ENCODE data around the gene MGAT1. TPM values are rescaled to one million over a fixed set of nuclear protein-coding genes. Genes with fewer than 3 reads are reported as not detected.

The MGAT1 gene
- total and polyA plus RNA-seq, 2 of the 8 experiments (the other 6 are each of a cell fraction or from before 2014, with no cell fraction given), result 66.8 to 77.0 TPM

DNA sequence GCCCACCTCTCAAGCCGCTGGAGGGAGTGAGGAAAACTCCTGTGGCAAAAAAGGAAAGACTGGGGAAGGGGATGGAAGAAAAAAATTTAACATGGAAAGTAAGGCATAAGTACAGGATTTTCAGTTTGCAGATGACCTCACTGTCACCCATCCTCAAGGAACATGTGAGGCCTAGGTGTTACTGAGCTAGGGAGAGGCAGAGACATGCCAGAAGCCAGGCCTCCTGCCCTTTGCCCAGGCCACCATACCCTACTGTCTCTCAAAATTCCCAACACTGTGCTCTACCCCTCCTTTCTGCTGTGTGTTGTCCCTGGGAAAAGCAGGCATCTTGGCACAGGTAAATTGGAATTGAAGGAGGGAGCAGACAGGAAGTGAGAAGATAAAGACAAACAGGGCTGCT, 4.4 kb upstream of the MGAT1 start:
- H3K9me3 ChIP-seq (ENCODE audit: insufficient read depth in 2 of 2, low read depth in 1 of 2, low read length in 1 of 2), result no peaks in the 10 kb centered on the region
- H4K8ac ChIP-seq (ENCODE audit: extremely low read depth, insufficient read depth, low read length), result peak overlapping the region; percentile 36; the same call in 1 of the 2 replicates
- no peak overlapping the region for H3K18ac ChIP-seq (ENCODE audit: extremely low read depth, low read length)
- H3K23ac ChIP-seq (ENCODE audit: insufficient read length), result no peak overlapping the region
- H3K4me1 ChIP-seq (replicated peaks in 1 of 4; ENCODE audit: control insufficient read depth in 3 of 4, insufficient read depth in 4 of 4, low read length in 3 of 4), result peaks cover 9 to 36% (median 15%) of the 10 kb centered on the region in 4 experiments
- peaks cover 10 to 36% of the 10 kb centered on the region in 2 experiments for H3K79me2 ChIP-seq (ENCODE audit: control insufficient read depth in 1 of 2, insufficient read depth in 2 of 2, low read length in 2 of 2)
- no peak overlapping the region for H2BK120ac ChIP-seq (replicated peaks; ENCODE audit: low read depth, low read length)
- no peak overlapping the region for H3K27ac ChIP-seq (ENCODE audit: low read depth, low read length)
- H2BK5ac ChIP-seq (ENCODE audit: low read depth, low read length), result no peak overlapping the region
- H4K20me1 ChIP-seq (replicated peaks in 1 of 2; ENCODE audit: control insufficient read depth in 1 of 2, insufficient read depth in 2 of 2, low read length in 2 of 2), result no peaks in the 10 kb centered on the region
- no peak overlapping the region for H3K4ac ChIP-seq (replicated peaks; ENCODE audit: insufficient read length, low read depth, low read length)
- POLR2A ChIA-PET (ENCODE audit: partially characterized antibody), result no interaction called here
- H2BK12ac ChIP-seq (ENCODE audit: low read depth, low read length), result no peak overlapping the region
- H3K27me3 ChIP-seq (replicated peaks in 1 of 4; ENCODE audit: control insufficient read depth in 3 of 4, extremely low read depth in 1 of 4, insufficient read depth in 3 of 4, low read length in 3 of 4), result no peaks in the 10 kb centered on the region; a peak in 1 of 7 replicates
- no peak overlapping the region for H2BK20ac ChIP-seq (ENCODE audit: low read length)
- H3K36me3 ChIP-seq (ENCODE audit: control insufficient read depth in 2 of 4, insufficient read depth in 4 of 4, low read length in 3 of 4), result no peaks in the 10 kb centered on the region
- 85% methylated on average over 1 of the region's 1 CpG; no CpG with 5 or more reads in 1 of the 2 experiments for WGBS, 2 experiments (ENCODE audit: extremely low coverage in 1 of 2, insufficient coverage in 1 of 2, insufficient read length in 1 of 2, insufficient replicate concordance in 2 of 2, low coverage in 1 of 2, low lambda C conversion rate in 2 of 2, missing lambda C conversion rate in 1 of 2)
- TF ChIP-seq RXRA (IDR thresholded peaks at IDR 0.05; ENCODE audit: insufficient read depth, low read depth, low read length), result no peak
- TF ChIP-seq, protein P1, sequence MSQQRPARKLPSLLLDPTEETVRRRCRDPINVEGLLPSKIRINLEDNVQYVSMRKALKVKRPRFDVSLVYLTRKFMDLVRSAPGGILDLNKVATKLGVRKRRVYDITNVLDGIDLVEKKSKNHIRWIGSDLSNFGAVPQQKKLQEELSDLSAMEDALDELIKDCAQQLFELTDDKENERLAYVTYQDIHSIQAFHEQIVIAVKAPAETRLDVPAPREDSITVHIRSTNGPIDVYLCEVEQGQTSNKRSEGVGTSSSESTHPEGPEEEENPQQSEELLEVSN (IDR thresholded peaks at IDR 0.05), result no peak
- H4K5ac ChIP-seq (ENCODE audit: insufficient read length, low read depth, low read length), result no peak overlapping the region
- no peak overlapping the region for H3K14ac ChIP-seq (ENCODE audit: insufficient read length)
- H2AK5ac ChIP-seq (ENCODE audit: low read depth, low read length), result no peak overlapping the region
- H3K4me3 ChIP-seq (ENCODE audit: extremely low read depth in 1 of 4, insufficient read depth in 2 of 4, low read depth in 3 of 4, low read length in 4 of 4), result no peak overlapping the region
- CTCF ChIA-PET (ENCODE audit: partially characterized antibody), result interaction anchor here (0.6 to 1.6 kb wide), 4 partner anchors 17 to 30 kb away, joined by 3 to 5 read pairs (median 3); no protein-coding TSS in a partner anchor
- no peak overlapping the region; a peak in 1 of 7 replicates for H3K9ac ChIP-seq (replicated peaks in 1 of 4; ENCODE audit: extremely low read depth in 1 of 4, low read depth in 3 of 4, low read length in 3 of 4)
- H2BK15ac ChIP-seq (ENCODE audit: low read length), result no peak overlapping the region
- H3K4me2 ChIP-seq (ENCODE audit: insufficient read depth in 1 of 2, low read depth in 2 of 2, low read length in 2 of 2), result peak overlapping the region in 1 of 2 experiments; percentile 30; a peak in 1 of 4 replicates
- H3K23me2 ChIP-seq (ENCODE audit: low read depth, low read length), result peaks cover 5% of the 10 kb centered on the region; the same call in 1 of the 2 replicates
- no peak overlapping the region for H4K91ac ChIP-seq (replicated peaks; ENCODE audit: insufficient read length, low read length)
- H2AFZ ChIP-seq (ENCODE audit: low read length), result no peak overlapping the region
- H3K79me1 ChIP-seq (ENCODE audit: low read depth, low read length), result peaks cover 14% of the 10 kb centered on the region
- FAIRE-seq (no peak), DNase-seq (ENCODE audit: low read depth in 1 of 2, low spot score in 2 of 2) (no peak)
- H3K56ac ChIP-seq (replicated peaks; ENCODE audit: insufficient read length, low read depth, low read length), result no peak overlapping the region
